GM23338 (cell line): Measurements from ENCODE around the gene FHAD1. TPM values are rescaled to one million over a fixed set of nuclear protein-coding genes. Genes with fewer than 3 reads are reported as not detected.

Source experiments
- ATAC-seq: fragments of 200-7000 bp; cut with Tn5 transposase; 3 replicates; pipeline ENCODE4 v1.9.1; 2020
- DNase-seq: peaks from one replicate; pipeline ENCODE4 v3.0.0-alpha.2; 2015; ENCODE audit warnings: low spot score
- H2AFZ ChIP-seq: fragments of 200-600 bp; sonication (generic); 2 replicates; pipeline ENCODE4 v1.8.0; 2016; ENCODE audit warnings: antibody characterized with exemption, mild to moderate bottlenecking, moderate library complexity
- H3F3A ChIP-seq: fragments of 200-600 bp; sonication (generic); replicated peaks from 2 replicates; pipeline ENCODE4 v1.8.0; 2017; ENCODE audit warnings: antibody characterized with exemption, mixed run types, low read depth
- H3K27ac ChIP-seq: fragments of 200-600 bp; sonication (generic); 2 replicates; pipeline ENCODE4 v1.6.1; 2016; ENCODE audit warnings: low read depth
- H3K27me3 ChIP-seq: fragments of 200-600 bp; sonication (generic); 2 replicates; pipeline ENCODE4 v1.8.0; 2016; ENCODE audit warnings: mild to moderate bottlenecking, mixed run types, moderate library complexity; ENCODE audit not compliant: insufficient read depth
- H3K36me3 ChIP-seq: fragments of 200-600 bp; sonication (generic); 2 replicates; pipeline ENCODE4 v1.8.0; 2016; ENCODE audit warnings: mild to moderate bottlenecking; ENCODE audit not compliant: insufficient read depth
- H3K4me1 ChIP-seq: fragments of 200-600 bp; sonication (generic); 2 replicates; pipeline ENCODE4 v1.8.0; 2016; ENCODE audit warnings: mild to moderate bottlenecking, moderate library complexity; ENCODE audit not compliant: insufficient read depth
- H3K4me2 ChIP-seq: fragments of 200-600 bp; sonication (generic); 2 replicates; pipeline ENCODE4 v1.7.1; 2017; ENCODE audit warnings: mixed run types
- H3K4me3 ChIP-seq: fragments of 200-600 bp; sonication (generic); 2 replicates; pipeline ENCODE4 v1.6.1; 2016; ENCODE audit warnings: mixed run types
- H3K79me2 ChIP-seq: fragments of 200-600 bp; sonication (generic); replicated peaks from 2 replicates; pipeline ENCODE4 v1.8.0; 2017; ENCODE audit warnings: mild to moderate bottlenecking; ENCODE audit not compliant: insufficient read depth
- H3K9me2 ChIP-seq: fragments of 200-600 bp; sonication (generic); 2 replicates; pipeline ENCODE4 v1.8.0; 2017; ENCODE audit not compliant: insufficient read depth
- H4K20me1 ChIP-seq: fragments of 200-600 bp; sonication (generic); replicated peaks from 2 replicates; pipeline ENCODE4 v1.8.0; 2017; ENCODE audit warnings: mild to moderate bottlenecking; ENCODE audit not compliant: insufficient read depth
- H3K27ac Mint-ChIP-seq: 2 replicates; pipeline ENCODE4 v1.8.0; 2020; ENCODE audit warnings: inconsistent platforms, mild to moderate bottlenecking, moderate library complexity, mixed read lengths
- H3K27me3 Mint-ChIP-seq: 3 replicates; pipeline ENCODE4 v1.8.0; 2022; ENCODE audit warnings: low read depth, mild to moderate bottlenecking, moderate library complexity, mixed read lengths, inconsistent platforms; ENCODE audit not compliant: insufficient read depth, poor library complexity
- H3K36me3 Mint-ChIP-seq: 3 replicates; pipeline ENCODE4 v1.8.0; 2021; ENCODE audit warnings: low read depth, mild to moderate bottlenecking, inconsistent platforms, moderate library complexity, mixed read lengths
- H3K4me1 Mint-ChIP-seq: 3 replicates; pipeline ENCODE4 v1.8.0; 2020; ENCODE audit warnings: mild to moderate bottlenecking, inconsistent platforms, mixed read lengths
- H3K4me3 Mint-ChIP-seq: 3 replicates; pipeline ENCODE4 v1.8.0; 2021; ENCODE audit warnings: moderate library complexity, mild to moderate bottlenecking, inconsistent platforms, mixed read lengths
- H3K9me3 Mint-ChIP-seq: 3 replicates; pipeline ENCODE4 v1.8.0; 2020; ENCODE audit warnings: moderate library complexity, mild to moderate bottlenecking, inconsistent platforms, mixed read lengths
- CREB1 ChIP-seq: fragments of 250-450 bp; sonication (Bioruptor Pico); IDR thresholded peaks from 2 replicates; pipeline ENCODE4 v1.5.0; 2020; ENCODE audit warnings: low read depth, mild to moderate bottlenecking, moderate library complexity
- CTCF ChIP-seq, 2 experiments: fragments of 200-600 bp in 1 of 2; sonication (generic) in 1 of 2; conservative IDR thresholded peaks; 2 replicates each; pipeline versions ENCODE4 v1.5.1 to v1.6.1; 2016 to 2017; ENCODE audit warnings: antibody characterized with exemption in 2 of 2, low read depth in 2 of 2, mild to moderate bottlenecking in 2 of 2, moderate library complexity in 1 of 2
- EZH2 ChIP-seq: fragments of 200-600 bp; sonication (generic); IDR thresholded peaks from one replicate; pipeline ENCODE4 v1.8.0; 2017; ENCODE audit warnings: antibody characterized with exemption, mild to moderate bottlenecking, low read depth; ENCODE audit not compliant: unreplicated experiment
- EZH2phosphoT487 ChIP-seq: fragments of 200-600 bp; sonication (generic); IDR thresholded peaks from one replicate; pipeline ENCODE4 v1.8.1; 2018; ENCODE audit warnings: antibody characterized with exemption; ENCODE audit not compliant: unreplicated experiment
- JUNB ChIP-seq: IDR thresholded peaks from one replicate; pipeline ENCODE4 v1.6.1; 2016; ENCODE audit warnings: antibody characterized with exemption; ENCODE audit not compliant: unreplicated experiment
- NANOG ChIP-seq: IDR thresholded peaks from 2 replicates; pipeline ENCODE4 v1.6.1; 2016; ENCODE audit warnings: antibody characterized with exemption, borderline replicate concordance
- REST ChIP-seq: IDR thresholded peaks from one replicate; pipeline ENCODE4 v1.6.1; 2018; ENCODE audit warnings: antibody characterized with exemption; ENCODE audit not compliant: unreplicated experiment
- STAT1 ChIP-seq: IDR thresholded peaks from one replicate; pipeline ENCODE4 v1.6.1; 2016; ENCODE audit warnings: antibody characterized with exemption; ENCODE audit not compliant: unreplicated experiment
- ZNF331 ChIP-seq: fragments of 250-450 bp; sonication (Bioruptor Pico); IDR thresholded peaks from 2 replicates; pipeline ENCODE4 v1.5.0; 2020; ENCODE audit warnings: low read depth, mild to moderate bottlenecking, moderate library complexity
- ZNF462 ChIP-seq: fragments of 250-450 bp; sonication (Bioruptor Pico); IDR thresholded peaks from 2 replicates; pipeline ENCODE4 v1.5.0; 2020; ENCODE audit warnings: mild to moderate bottlenecking, moderate library complexity
- polyA plus RNA-seq: library from polyadenylated mRNA; unstranded; fragments of >200 nt; fragmentation: Nextera tagmentation; extraction: Ambion mirVana; gene quantifications from 2 replicates; pipeline ENCODE4 v1.2.1, GENCODE V29; 2016
- total RNA-seq: library from RNA; depleted of rRNA; stranded (reverse); fragments of >200 nt; shearing (Covaris generic); gene quantifications from 2 replicates; pipeline ENCODE4 v1.2.3, GENCODE V29; 2014

The FHAD1 gene
- total and polyA plus RNA-seq, 2 experiments from 2014 or later, result 1.8 to 3.3 TPM

GRCh38 chr1:15255582-15256149 is 8.6 kb downstream of the FHAD1 start (continued):
- TF ChIP-seq ZNF462 (CRISPR knock-in tag) (no peak), NANOG (no peak)

GRCh38 chr1:15256584-15256983 is 9.6 kb downstream of the FHAD1 start:
- Mint-ChIP-seq H3K4me3 (no peak overlapping the region), H3K27me3 (peaks cover 7% of the 10 kb centered on the region), H3K4me1 (peaks cover 18% of the 10 kb centered on the region), H3K9me3 (no peaks in the 10 kb centered on the region), H3K27ac (no peak overlapping the region), H3K36me3 (no peaks in the 10 kb centered on the region)
- H3K4me3 ChIP-seq, result no peak overlapping the region
- H3K4me2 ChIP-seq, result no peak overlapping the region
- H3K36me3 ChIP-seq, result no peaks in the 10 kb centered on the region
- H3K9me2 ChIP-seq, result no peaks in the 10 kb centered on the region
- no peak overlapping the region for H3K27ac ChIP-seq
- no peak for TF ChIP-seq EZH2phosphoT487
- no peak for TF ChIP-seq EZH2
- TF ChIP-seq ZNF331 (CRISPR knock-in tag), result no peak
- no peak for TF ChIP-seq JUNB
- no peak for TF ChIP-seq CTCF (conservative IDR thresholded peaks at IDR 0.05; ENCODE audit: low read depth in 2 of 2)
- TF ChIP-seq STAT1, result no peak
- TF ChIP-seq REST, result no peak
- TF ChIP-seq CREB1, result no peak
- DNase-seq (no peak), ATAC-seq (no peak)
- H3F3A ChIP-seq, result no peaks in the 10 kb centered on the region
- H3K27me3 ChIP-seq, result no peaks in the 10 kb centered on the region
- no peaks in the 10 kb centered on the region for H4K20me1 ChIP-seq
- no peaks in the 10 kb centered on the region for H3K79me2 ChIP-seq
- no peak overlapping the region for H2AFZ ChIP-seq
- no peaks in the 10 kb centered on the region for H3K4me1 ChIP-seq
